Breast epithelium (tissue), 3 donors: ENCODE data around the gene STARD8.

Source experiments
- CTCF ChIP-seq, 3 donors: fragments of 450-650 bp; IDR thresholded peaks; one replicate each; pipeline ENCODE4 v1.5.1; 2016 to 2017; ENCODE audit warnings: antibody characterized with exemption in 3 of 3, mild to moderate bottlenecking in 3 of 3, moderate library complexity in 3 of 3
- POLR2A ChIP-seq: fragments of 450-650 bp; IDR thresholded peaks from one replicate; pipeline ENCODE4 v1.6.1; 2016; ENCODE audit warnings: antibody characterized with exemption, mild to moderate bottlenecking, moderate library complexity
- POLR2AphosphoS5 ChIP-seq, 3 donors: sonication (generic); formaldehyde crosslinking; IDR thresholded peaks; one replicate each; pipeline ENCODE4 v1.6.1; 2017; ENCODE audit warnings: antibody characterized with exemption in 3 of 3

GRCh38 chrX:68748030-68748429, 100.6 kb downstream of the STARD8 start:
- TF ChIP-seq CTCF (IDR thresholded peaks at IDR 0.05) (no peak), POLR2A (no peak), POLR2AphosphoS5 (IDR thresholded peaks at IDR 0.05) (no peak)
